Measurements from ENCODE around the gene NDUFS6.
A peak's percentile ranks its signal among the peaks of the same experiment; 100 is the strongest.
"Not testable (repeated sequence)": the region's sequence is repeated elsewhere in the genome, so short reads cannot be mapped to it uniquely, and the experiment has no call there.

Gene NDUFS6

GRCh38 chr5:1799110-1799601 is 2.1 kb upstream of the NDUFS6 start:
- DNase-seq: peak in 1 of 2 experiments; percentile 22

- DNase-seq: peak; percentile 95
These were observed 1.4 kb upstream of the NDUFS6 start, which contains the start of gene MRPL36 for GRCh38 chr5:1799602-1800471. Gene MRPL36, minus strand, starts transcription at chr5:1799837. Its CDS starts 902 bp downstream, at chr5:1798935.

GRCh38 chr5:1800472-1801221 is 560 bp upstream of the NDUFS6 start:
- DNase-seq: peak; percentile 67 to 83

GRCh38 chr5:1801967-1802295 is 724 bp downstream of the NDUFS6 start:
- peak; percentile 53 to 58 for DNase-seq

GRCh38 chr5:1803192-1803591 is 2.0 kb downstream of the NDUFS6 start:
- DNase-seq: no peak

- no peak for DNase-seq
These were observed 2.9 kb downstream of the NDUFS6 start for GRCh38 chr5:1804001-1804690.

GRCh38 chr5:1805326-1805725 is 4.1 kb downstream of the NDUFS6 start:
- no peak for DNase-seq

- DNase-seq: no peak
These were observed 4.5 kb downstream of the NDUFS6 start for GRCh38 chr5:1805736-1806135.

GRCh38 chr5:1806199-1806598 is 5.0 kb downstream of the NDUFS6 start:
- DNase-seq: no peak

GRCh38 chr5:1806974-1807373 is 5.8 kb downstream of the NDUFS6 start:
- DNase-seq: no peak

- no peak for DNase-seq
These were observed 6.4 kb downstream of the NDUFS6 start for GRCh38 chr5:1807451-1808185.

GRCh38 chr5:1808439-1808838 is 7.2 kb downstream of the NDUFS6 start:
- no peak for DNase-seq

- no peak for DNase-seq
These were observed 8.3 kb downstream of the NDUFS6 start for GRCh38 chr5:1809416-1810035.

GRCh38 chr5:1810581-1811101 is 9.4 kb downstream of the NDUFS6 start:
- DNase-seq: no peak

GRCh38 chr5:1814183-1815020 is 13.2 kb downstream of the NDUFS6 start:
- DNase-seq: no peak

GRCh38 chr5:1815071-1815786 is 14.0 kb downstream of the NDUFS6 start:
- no peak for DNase-seq

- DNase-seq: no peak
These were observed 14.7 kb downstream of the NDUFS6 start for GRCh38 chr5:1815881-1816292.

- not testable (repeated sequence) for DNase-seq
These were observed 15.4 kb downstream of the NDUFS6 start for GRCh38 chr5:1816495-1817089.

- DNase-seq: no peak
These were observed 16.2 kb downstream of the NDUFS6 start for GRCh38 chr5:1817261-1818043.

Data from NCI-H524 (cell line).